ENCODE data around the gene KRTAP13-2. TPM values are rescaled to one million over a fixed set of nuclear protein-coding genes. Genes with fewer than 3 reads are reported as not detected.

KRTAP13-2 gene
- total and polyA plus RNA-seq, 10 of the 15 experiments (the other 5 are each of a cell fraction or from before 2014, with no cell fraction given): not detected

GRCh38 chr21:30415993-30416392 lies 43.9 kb upstream of the KRTAP13-2 start (continued):
- TF ChIP-seq POLR2A (IDR thresholded peaks at IDR 0.05; ENCODE audit: low read depth, low read length) (no peak), SIN3A (IDR thresholded peaks at IDR 0.05; ENCODE audit: low read depth, low read length) (no peak), CUX1 (IDR thresholded peaks at IDR 0.05; ENCODE audit: insufficient replicate concordance, low read depth, low read length) (no peak), FOXK2 (IDR thresholded peaks at IDR 0.05) (no peak), DPF2 (IDR thresholded peaks at IDR 0.05) (no peak), SMC3 (IDR thresholded peaks at IDR 0.05; ENCODE audit: borderline replicate concordance, low read length) (no peak), YY1 (IDR thresholded peaks at IDR 0.05; ENCODE audit: low read depth, low read length) (no peak)
- TF ChIP-seq, protein P1, sequence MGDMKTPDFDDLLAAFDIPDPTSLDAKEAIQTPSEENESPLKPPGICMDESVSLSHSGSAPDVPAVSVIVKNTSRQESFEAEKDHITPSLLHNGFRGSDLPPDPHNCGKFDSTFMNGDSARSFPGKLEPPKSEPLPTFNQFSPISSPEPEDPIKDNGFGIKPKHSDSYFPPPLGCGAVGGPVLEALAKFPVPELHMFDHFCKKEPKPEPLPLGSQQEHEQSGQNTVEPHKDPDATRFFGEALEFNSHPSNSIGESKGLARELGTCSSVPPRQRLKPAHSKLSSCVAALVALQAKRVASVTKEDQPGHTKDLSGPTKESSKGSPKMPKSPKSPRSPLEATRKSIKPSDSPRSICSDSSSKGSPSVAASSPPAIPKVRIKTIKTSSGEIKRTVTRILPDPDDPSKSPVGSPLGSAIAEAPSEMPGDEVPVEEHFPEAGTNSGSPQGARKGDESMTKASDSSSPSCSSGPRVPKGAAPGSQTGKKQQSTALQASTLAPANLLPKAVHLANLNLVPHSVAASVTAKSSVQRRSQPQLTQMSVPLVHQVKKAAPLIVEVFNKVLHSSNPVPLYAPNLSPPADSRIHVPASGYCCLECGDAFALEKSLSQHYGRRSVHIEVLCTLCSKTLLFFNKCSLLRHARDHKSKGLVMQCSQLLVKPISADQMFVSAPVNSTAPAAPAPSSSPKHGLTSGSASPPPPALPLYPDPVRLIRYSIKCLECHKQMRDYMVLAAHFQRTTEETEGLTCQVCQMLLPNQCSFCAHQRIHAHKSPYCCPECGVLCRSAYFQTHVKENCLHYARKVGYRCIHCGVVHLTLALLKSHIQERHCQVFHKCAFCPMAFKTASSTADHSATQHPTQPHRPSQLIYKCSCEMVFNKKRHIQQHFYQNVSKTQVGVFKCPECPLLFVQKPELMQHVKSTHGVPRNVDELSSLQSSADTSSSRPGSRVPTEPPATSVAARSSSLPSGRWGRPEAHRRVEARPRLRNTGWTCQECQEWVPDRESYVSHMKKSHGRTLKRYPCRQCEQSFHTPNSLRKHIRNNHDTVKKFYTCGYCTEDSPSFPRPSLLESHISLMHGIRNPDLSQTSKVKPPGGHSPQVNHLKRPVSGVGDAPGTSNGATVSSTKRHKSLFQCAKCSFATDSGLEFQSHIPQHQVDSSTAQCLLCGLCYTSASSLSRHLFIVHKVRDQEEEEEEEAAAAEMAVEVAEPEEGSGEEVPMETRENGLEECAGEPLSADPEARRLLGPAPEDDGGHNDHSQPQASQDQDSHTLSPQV (IDR thresholded peaks at IDR 0.05): no peak
- TF ChIP-seq, protein P2, sequence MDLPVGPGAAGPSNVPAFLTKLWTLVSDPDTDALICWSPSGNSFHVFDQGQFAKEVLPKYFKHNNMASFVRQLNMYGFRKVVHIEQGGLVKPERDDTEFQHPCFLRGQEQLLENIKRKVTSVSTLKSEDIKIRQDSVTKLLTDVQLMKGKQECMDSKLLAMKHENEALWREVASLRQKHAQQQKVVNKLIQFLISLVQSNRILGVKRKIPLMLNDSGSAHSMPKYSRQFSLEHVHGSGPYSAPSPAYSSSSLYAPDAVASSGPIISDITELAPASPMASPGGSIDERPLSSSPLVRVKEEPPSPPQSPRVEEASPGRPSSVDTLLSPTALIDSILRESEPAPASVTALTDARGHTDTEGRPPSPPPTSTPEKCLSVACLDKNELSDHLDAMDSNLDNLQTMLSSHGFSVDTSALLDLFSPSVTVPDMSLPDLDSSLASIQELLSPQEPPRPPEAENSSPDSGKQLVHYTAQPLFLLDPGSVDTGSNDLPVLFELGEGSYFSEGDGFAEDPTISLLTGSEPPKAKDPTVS (IDR thresholded peaks at IDR 0.05; ENCODE audit: low read depth, low read length): no peak
